DOHH2 (cell line): ENCODE results near the gene EVX1.

Experiments used
- H3F3A ChIP-seq: fragments of 200-600 bp; sonication (generic), shearing (Covaris generic); 2 replicates; pipeline ENCODE4 v1.6.0; 2016; ENCODE audit warnings: antibody characterized with exemption, mild to moderate bottlenecking; ENCODE audit not compliant: control insufficient read depth, insufficient read depth
- H3K27ac ChIP-seq: fragments of 200-600 bp; sonication (generic); 2 replicates; pipeline ENCODE4 v1.5.1; 2014; ENCODE audit warnings: low read depth, mild to moderate bottlenecking, low read length, moderate library complexity
- H3K27me3 ChIP-seq: fragments of 200-600 bp; sonication (generic); 2 replicates; pipeline ENCODE4 v1.6.1; 2014; ENCODE audit warnings: mild to moderate bottlenecking, low read length, mixed read lengths; ENCODE audit not compliant: control insufficient read depth
- H3K36me3 ChIP-seq: fragments of 200-600 bp; sonication (generic); 2 replicates; pipeline ENCODE4 v1.6.1; 2014; ENCODE audit warnings: mild to moderate bottlenecking, low read length, moderate library complexity, mixed read lengths; ENCODE audit not compliant: control insufficient read depth
- H3K4me1 ChIP-seq: fragments of 200-600 bp; sonication (generic); 2 replicates; pipeline ENCODE4 v1.6.1; 2014; ENCODE audit warnings: mild to moderate bottlenecking, low read length, mixed read lengths; ENCODE audit not compliant: control insufficient read depth
- H3K4me2 ChIP-seq: fragments of 200-600 bp; sonication (generic); 2 replicates; pipeline ENCODE4 v1.6.0; 2014; ENCODE audit warnings: mild to moderate bottlenecking, low read length, moderate library complexity
- H3K4me3 ChIP-seq: fragments of 200-600 bp; sonication (generic); 2 replicates; pipeline ENCODE4 v1.5.1; 2014; ENCODE audit warnings: mild to moderate bottlenecking, low read length, mixed read lengths
- H3K79me2 ChIP-seq: fragments of 200-600 bp; sonication (generic); 2 replicates; pipeline ENCODE4 v1.6.1; 2014; ENCODE audit warnings: mild to moderate bottlenecking, low read length, mixed read lengths; ENCODE audit not compliant: control insufficient read depth
- H3K9me2 ChIP-seq: fragments of 200-600 bp; sonication (generic); replicated peaks from 2 replicates; pipeline ENCODE4 v1.6.1; 2014; ENCODE audit warnings: mild to moderate bottlenecking, low read length, mixed read lengths; ENCODE audit not compliant: control insufficient read depth
- H3K9me3 ChIP-seq: fragments of 200-600 bp; sonication (generic); 2 replicates; pipeline ENCODE4 v1.6.1; 2014; ENCODE audit warnings: antibody characterized with exemption, low read length, mixed read lengths; ENCODE audit not compliant: control insufficient read depth, insufficient read depth
- H4K20me1 ChIP-seq: fragments of 200-600 bp; sonication (generic); 2 replicates; pipeline ENCODE4 v1.6.0; 2014; ENCODE audit warnings: low read depth, mild to moderate bottlenecking, antibody characterized with exemption, low read length, moderate library complexity; ENCODE audit not compliant: control insufficient read depth, insufficient read depth
- CTCF ChIP-seq: fragments of 200-600 bp; sonication (generic); IDR thresholded peaks from one replicate; pipeline ENCODE4 v1.5.1; 2014; ENCODE audit warnings: antibody characterized with exemption, mild to moderate bottlenecking, low read depth, low read length; ENCODE audit not compliant: poor library complexity, severe bottlenecking
- EZH2phosphoT487 ChIP-seq: fragments of 200-600 bp; sonication (generic); IDR thresholded peaks from 2 replicates; pipeline ENCODE4 v1.6.1; 2017; ENCODE audit warnings: borderline replicate concordance, mild to moderate bottlenecking, antibody characterized with exemption, low read length, moderate library complexity, mixed read lengths

The EVX1 gene

GRCh38 chr7:27204851-27205322, 37.7 kb upstream of the EVX1 start:
- H4K20me1 ChIP-seq, result peaks cover 4% of the 10 kb centered on the region; the same call in 1 of the 2 replicates
- TF ChIP-seq EZH2phosphoT487, result no peak
- no peak for TF ChIP-seq CTCF
- H3K4me1 ChIP-seq, result peaks cover 15% of the 10 kb centered on the region
- no peaks in the 10 kb centered on the region for H3K79me2 ChIP-seq
- H3K27me3 ChIP-seq, result peaks cover 91% of the 10 kb centered on the region
- H3F3A ChIP-seq, result no peaks in the 10 kb centered on the region
- no peak overlapping the region for H3K4me3 ChIP-seq
- H3K27ac ChIP-seq, result no peak overlapping the region
- H3K9me2 ChIP-seq, result no peaks in the 10 kb centered on the region
- no peaks in the 10 kb centered on the region for H3K36me3 ChIP-seq
- H3K9me3 ChIP-seq, result no peaks in the 10 kb centered on the region
- H3K4me2 ChIP-seq, result no peak overlapping the region

GRCh38 chr7:27205325-27206280, 37.0 kb upstream of the EVX1 start:
- Histone ChIP-seq H3K9me3 (no peaks in the 10 kb centered on the region), H3K4me2 (no peak overlapping the region), H4K20me1 (peaks cover 2% of the 10 kb centered on the region; the same call in 1 of the 2 replicates), H3F3A (no peaks in the 10 kb centered on the region), H3K4me1 (peaks cover 13% of the 10 kb centered on the region), H3K79me2 (no peaks in the 10 kb centered on the region), H3K27me3 (peaks cover 91% of the 10 kb centered on the region), H3K9me2 (no peaks in the 10 kb centered on the region), H3K27ac (no peak overlapping the region), H3K36me3 (no peaks in the 10 kb centered on the region), H3K4me3 (no peak overlapping the region)
- TF ChIP-seq CTCF, result no peak
- TF ChIP-seq EZH2phosphoT487, result 0 out of 2 replicates have a peak, but pooled peaks have one; percentile 50

- Histone ChIP-seq H3K36me3 (no peaks in the 10 kb centered on the region), H3K27me3 (peaks cover 91% of the 10 kb centered on the region), H3K27ac (no peak overlapping the region), H3K4me2 (no peak overlapping the region), H3K9me3 (no peaks in the 10 kb centered on the region), H3F3A (no peaks in the 10 kb centered on the region), H4K20me1 (peaks cover 5% of the 10 kb centered on the region; the same call in 1 of the 2 replicates), H3K4me3 (no peak overlapping the region), H3K79me2 (no peaks in the 10 kb centered on the region), H3K9me2 (no peaks in the 10 kb centered on the region), H3K4me1 (peaks cover 5% of the 10 kb centered on the region)
- 0 out of 2 replicates have a peak, but pooled peaks have one; percentile 14 for TF ChIP-seq EZH2phosphoT487
- no peak for TF ChIP-seq CTCF
Measured at GRCh38 chr7:27207348-27207985, 35.1 kb upstream of the EVX1 start.
